ENCODE data around the gene FN3K.

Gene FN3K

DNA sequence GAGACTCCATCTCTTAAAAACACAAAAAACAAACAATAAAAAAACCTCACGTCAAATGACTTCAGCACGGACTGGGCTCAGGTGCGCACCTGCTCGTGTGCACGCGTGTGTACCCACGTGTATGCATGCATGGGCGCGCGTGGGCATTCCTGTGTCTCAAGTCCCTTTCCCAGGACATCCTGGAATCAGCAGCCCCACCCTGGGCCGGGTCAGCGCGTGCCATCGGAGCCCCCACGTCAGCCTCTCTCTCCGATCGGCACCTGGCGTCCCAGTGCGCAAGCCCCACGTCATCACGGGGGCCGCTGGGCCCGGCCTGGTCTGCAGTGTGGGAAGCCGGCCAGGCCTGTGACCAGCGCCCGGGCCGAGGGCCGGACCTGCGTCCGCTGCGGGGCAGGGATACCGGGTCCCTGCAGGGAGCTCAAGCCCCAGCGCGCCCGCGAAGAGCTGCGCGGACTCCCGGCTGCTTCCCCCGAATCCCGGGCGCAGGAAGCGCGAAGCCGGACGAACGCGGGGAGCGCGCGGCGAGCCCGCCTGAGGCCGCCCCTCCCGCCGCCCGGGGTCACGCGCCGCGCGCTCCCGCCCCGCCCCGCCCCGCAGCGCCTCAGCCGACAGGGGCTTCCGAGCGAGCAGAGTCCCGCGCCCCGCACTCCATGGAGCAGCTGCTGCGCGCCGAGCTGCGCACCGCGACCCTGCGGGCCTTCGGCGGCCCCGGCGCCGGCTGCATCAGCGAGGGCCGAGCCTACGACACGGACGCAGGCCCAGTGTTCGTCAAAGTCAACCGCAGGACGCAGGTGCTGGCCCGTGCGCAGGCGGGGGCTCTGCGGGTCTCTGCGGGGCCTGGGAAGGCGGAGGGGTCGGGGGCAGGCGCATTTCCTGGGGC lies at the start of gene FN3K:
Gene FN3K (plus strand): TSS at position 629 of the 880 bp plus-strand sequence. CDS start 22 bp downstream, at position 651.
- DNase-seq = no peak

DNA sequence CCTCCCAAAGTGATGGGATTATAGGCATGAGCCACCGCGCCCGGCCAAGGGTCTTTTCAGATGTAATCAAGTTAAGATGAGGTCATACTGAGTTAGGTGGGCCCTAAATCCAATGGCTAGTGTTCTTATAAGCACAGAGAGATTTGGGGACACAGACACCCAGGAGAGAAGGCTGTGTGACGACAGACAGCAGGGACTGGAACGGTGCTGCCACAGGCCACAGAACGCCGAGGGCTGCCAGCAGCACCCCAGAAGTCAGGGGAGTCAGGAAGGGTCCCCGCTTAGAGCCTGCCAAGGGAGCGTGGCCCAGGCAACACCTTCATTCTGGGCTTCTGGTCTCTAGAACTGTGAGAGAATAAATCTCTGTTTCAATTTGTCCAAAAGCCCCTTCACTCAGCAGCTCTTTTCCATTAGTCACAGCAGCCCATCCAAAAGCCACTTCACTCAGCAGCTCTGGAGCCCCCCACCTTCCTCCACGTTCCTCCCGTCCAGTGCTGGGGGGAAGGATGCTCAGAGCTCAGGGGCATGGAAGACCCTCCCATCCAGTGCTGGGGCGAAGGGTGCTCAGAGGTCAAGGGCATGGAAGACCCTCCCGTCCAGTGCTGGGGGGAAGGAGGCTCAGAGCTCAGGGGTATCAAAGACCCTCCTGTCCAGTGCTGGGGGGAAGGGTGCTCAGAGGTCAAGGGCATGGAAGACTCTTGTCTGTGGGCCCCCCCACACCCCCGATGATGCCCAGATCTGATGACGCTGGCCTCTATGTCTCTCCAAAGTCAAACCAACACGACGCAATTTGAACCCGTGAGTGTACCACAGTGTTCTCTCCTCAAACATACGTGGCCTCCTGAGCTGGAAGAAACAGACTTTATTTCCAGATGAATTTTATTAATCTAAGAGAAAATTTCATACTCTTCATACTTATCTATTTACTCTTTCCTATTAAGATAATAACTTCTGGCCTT lies 48.8 kb upstream of the FN3K start:
- no peak for DNase-seq

DNA sequence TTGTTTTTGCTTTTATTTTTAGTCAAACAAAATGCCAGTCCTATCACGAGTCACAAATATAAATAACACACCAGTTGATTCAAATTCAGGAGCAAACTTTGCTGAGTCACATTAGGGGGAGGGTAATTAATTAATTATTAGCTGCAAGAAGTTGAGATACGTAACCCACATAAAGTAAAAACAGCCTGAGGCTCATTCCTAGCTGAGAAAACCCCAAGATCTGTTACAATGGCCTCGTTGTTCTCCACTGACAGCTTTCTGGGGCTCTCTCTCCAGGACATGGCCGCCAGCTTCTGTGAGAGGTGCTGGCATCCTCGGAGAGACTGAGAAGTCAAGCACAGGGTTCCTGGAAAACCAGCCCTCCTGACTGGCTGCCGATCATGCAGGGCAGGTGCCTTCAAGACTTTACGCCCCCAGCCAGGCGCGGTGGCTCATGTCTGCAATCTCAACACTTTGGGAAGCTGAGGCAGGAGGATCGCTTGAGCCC lies 48.0 kb upstream of the FN3K start:
- DNase-seq = no peak

DNA sequence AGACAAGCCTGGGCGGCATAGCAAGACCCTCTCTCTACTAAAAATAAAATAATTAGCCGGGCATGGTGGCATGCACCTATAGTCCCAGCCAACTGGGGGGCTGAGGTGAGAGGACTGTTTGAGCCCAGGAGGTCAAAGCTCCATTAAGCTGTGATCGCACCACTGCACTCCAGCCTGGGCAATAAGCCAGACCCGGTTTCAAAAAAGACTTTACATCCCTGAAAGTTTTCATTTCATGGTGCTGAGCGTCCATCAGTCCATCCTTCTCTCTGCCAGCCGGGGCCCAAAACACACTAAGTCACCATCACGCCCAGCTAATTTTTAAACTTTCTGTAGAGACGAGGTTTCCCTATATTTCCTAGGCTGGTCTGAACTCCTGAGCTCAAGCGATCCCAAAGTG lies 47.5 kb upstream of the FN3K start:
- no peak for DNase-seq

DNA sequence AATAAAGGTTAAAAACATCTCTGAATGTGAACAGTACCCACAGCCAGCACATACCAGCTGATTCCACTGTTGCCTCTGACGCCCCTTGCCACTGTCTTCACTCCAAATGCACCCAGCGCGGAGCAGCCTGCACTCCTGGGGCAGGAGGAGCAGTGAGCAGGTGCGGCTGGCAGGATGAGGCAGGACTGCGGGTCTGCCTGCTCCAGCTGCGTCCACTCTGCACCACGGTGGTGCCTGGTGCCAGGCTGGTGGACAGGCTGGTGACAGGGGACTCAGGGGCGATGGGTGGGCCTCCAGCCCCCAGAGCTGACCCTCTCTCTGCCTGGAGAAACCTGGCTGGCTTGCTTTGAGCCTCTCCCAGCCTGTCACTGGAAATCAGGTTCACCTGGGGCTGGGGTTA lies 46.3 kb upstream of the FN3K start:
- no peak for DNase-seq

DNA sequence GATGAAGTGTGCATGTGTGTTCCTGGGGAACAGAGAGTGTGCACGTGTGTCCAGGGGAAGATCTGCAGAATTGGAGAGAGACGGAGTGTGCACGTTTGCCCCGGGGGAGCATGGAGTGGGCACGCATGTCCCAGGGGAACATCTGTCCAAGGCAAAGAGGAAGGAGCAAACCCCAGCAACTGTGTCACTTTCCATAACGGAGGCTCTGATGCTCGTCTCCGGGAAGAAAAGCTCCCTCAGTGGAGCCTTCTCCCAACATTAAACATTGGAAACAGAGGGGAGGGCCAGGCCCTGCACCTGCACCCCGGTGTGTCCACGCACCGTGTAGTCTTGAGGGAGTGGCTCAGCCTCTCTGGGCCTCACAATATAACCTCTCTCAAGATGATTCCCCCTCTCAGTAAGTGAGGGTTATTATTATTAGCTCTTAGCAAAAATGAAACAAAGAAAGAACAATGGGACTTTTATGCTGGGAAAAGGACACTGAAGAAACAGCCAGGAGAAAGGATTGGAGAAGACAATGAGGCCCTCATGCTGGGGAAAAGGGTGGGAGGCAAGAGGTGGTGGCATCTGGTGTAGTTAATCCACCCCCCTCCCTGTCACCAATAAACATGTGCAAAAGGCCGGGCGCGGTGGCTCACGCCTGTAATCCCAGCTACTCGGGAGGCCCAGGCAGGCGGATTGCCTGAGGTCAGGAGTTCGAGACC lies 44.5 kb upstream of the FN3K start:
- no peak for DNase-seq

DNA sequence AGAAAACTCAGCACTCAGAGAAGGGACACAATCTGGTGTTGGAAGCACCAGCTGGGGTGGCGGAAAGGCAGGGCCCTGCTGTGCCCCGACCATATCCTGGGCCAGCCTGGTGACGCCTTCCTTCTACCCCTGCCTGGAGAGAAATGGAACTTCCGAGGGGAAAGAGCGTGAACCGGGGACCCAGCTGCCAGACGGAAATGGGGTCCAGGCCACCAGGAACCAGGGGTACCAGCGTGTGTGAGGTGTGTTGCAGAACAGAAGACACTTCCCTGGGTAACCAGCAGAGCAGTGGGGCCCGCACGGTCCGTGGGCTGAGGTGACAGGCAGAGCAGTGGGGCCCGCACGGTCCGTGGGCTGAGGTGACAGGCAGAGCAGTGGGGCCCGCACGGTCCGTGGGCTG lies 43.7 kb upstream of the FN3K start:
- DNase-seq = no peak

DNA sequence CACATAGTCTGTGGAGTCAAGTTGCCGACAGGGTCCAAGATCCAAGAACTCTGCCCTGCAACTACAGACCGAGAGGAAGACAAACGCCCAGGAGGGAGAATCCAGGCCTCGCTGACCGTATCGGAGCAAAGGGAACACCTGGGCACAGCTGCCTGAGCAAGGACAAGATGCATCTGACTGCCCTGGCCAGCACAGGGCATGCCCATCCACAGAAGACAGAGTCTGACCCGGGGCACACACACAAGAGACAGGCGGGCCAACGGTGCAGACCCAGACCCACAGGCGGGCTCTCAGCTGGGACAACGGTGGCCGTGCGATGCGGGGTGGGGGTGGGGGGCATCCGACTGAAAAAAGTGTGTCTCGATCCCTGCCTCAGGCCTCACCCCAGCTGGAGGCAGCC lies 43.1 kb upstream of the FN3K start:
- DNase-seq = no peak

DNA sequence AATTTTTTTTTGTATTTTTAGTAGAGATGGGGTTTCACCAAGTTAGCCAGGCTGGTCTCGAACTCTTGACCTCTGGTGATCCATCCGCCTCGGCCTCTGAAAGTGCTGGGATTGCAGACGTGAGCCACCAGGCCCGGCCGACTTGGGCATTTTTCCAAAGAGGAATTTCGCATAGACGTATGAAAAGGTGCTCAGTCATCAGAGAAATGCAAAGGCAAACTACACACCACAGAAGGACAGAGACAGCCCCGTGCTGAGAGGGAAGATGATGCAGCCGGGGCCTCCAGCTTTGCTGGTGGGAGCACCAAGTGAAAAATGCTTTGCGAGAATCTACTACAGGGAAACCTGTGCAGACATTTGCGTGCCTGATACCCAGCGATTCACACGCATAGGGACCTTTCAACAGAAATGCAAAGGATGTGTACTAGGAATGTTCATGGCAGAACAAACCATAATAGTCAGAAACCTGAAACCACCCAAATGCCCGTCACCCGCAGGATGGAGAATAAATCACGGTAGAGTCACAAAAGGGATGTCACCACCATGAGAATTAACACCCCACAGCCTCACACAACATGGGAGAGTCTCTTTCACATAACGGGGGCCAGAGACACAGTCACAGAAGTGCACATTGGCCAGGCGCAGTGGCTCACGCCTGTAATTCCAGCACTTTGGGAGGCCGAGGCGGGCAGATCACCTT lies 42.1 kb upstream of the FN3K start:
- DNase-seq = no peak

DNA sequence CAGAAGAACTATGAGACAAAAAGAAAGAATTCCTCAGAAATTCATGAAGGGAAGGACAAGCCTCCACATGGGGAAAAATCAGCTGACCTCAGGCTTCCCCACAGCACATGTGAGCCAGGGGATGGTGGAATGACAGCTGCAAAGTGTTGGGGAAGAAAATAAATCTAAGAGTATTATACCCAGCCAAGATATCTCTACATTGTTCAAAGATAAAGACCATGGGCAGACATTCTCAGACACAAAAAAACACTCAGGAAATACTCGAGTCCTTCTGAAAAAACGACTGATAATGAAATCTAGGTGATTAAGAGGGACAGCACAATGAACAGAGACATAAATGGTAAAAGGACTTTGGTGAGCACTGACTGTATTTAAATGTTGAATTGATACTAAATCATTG lies 40.8 kb upstream of the FN3K start:
- no peak for DNase-seq

DNA sequence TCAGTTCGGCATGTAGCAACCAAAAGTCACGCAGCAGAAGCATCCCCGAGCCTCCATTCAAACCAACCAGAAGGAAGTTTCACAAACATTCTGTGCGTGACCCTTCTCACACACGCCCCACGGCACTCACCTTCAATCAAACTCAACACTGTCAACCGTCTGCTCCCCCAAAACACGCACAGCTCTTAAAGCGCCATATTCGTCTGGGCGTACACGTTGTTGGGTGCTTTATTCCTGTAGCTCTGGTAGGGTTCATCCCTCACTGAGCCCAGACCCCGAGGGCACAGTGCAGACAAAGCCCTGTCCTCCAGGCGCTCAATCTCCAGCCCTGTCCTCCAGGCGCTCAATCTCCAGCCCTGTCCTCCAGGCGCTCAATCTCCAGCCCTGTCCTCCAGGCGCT lies 39.2 kb upstream of the FN3K start:
- no peak for DNase-seq

DNA sequence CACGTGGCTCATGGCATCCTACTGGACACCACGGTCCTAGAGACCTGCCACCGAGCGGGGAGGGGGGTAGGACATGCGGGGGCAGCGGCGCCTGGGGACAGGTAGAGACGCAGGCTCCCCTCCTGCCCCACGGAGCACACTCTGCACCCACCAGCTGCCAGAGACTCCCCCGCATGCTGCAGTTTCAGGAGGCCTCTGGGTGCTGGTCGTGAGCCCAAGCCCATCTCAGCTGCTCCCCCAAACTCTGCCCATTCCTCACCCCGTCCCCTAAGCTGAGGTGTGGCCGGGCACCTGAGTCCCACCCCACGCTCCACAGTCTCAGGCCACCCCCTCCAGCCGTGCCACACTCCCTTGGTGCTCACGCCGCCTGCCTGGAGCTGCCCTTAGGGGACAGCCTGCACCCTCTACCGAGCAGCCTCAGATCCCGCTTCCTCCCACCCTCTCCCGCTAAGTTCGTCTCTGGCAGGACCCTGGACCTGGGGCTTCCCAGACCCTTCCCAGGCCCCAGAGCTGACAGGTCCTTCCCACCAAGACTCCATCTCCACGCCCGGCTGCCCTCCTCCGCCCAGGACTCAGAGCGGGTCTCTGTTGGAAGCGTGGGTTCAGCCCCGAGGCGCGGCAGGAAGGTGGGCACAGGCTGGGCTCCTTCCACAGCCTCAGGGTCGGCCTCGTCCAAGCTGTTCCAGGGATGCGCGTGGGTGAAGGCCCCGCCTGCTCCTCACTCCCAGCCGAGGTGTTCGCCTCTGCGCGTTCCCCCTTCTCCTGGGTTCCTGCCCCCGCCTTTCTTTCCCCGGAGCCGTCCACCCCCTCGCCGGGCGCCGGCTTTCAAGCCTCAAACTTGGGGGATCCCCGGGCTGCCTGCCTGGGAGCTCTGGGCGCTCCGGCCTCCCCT lies 38.3 kb upstream of the FN3K start:
- DNase-seq = no peak

DNA sequence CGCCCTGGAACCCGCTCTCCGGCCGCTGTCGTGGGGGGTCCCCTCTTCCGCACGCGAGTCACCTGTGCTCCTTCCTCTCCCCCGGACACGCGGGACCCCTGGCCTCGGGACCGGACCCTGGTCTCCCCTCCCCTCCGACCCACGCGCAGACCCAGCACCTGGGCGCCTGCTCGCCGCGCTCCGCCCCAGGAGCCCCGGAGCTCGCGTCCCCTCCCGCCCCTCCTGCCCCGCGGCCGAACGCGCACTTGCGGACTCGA lies 37.7 kb upstream of the FN3K start:
- DNase-seq = no peak

DNA sequence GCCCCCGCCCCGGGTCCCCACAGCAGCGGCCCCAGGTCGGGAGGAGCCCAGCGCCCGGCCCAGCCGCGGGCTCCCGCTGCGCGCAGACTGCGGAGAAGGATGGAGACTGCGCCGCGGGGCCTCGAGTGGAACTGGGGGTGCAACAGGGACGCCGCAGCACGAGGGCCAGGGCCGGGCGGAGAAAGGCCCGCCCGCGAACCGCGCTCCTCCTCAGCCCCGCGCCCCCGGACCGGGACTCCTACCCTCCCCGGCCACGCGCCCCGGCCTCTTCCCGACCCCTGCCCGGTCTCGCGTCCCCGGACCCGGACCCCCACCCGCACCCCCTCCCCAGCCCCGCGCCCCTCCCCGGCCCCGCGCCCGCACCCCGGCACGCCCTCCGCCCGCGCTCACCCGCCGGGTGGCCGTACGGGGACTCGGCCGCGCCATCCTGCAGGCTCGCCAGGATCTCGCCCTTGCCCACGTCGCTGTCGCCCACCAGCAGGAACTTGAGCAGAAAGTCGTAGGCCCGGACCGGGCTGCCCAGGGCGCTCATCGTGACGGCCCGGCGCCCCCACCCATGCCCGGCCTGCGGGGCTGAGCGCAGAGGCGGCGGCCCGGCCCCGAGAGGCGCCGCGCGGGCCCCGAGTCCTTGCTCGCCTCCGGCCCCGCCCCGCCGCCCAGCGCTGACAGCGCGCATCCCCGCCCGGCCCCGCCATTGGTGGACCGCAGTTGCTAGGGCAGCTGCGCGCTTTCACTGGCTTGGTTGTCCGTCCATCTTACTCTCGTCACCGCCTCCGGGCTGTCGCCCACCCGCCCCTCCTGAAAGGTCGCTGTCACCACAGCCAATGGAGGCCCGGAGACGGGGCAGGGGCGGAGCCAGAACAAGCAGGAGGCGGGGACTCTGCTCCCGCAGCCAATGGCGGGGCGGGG lies 37.1 kb upstream of the FN3K start, which contains the start of gene RAB40B:
Gene RAB40B (minus strand): TSS at position 634 of the 909 bp plus-strand sequence. CDS start 102 bp downstream, at position 532.
- peak; percentile 95 for DNase-seq

DNA sequence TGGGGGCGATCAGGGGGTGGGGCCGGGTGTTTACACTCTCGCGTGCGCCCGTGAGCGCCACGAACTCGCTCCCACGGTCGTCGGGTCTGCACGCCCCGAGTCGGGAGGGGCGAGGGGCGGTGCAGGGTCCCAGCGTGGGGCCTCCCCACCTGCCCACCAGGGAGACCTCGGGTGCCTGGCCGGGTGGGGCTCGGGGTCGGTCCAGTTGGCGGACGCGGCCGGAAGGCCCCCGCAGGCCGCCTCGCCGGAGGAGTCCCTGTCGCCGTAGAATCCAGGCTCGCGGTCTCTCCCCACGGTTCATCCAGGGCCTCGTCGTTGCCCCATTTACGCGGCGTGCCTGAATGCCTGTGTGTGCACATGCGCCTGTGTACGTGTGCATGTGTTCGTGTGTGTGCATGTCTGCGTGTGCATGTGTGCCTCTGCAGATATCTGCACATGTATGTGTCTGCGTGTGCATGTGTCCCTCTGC lies 36.4 kb upstream of the FN3K start:
- DNase-seq = no peak

DNA sequence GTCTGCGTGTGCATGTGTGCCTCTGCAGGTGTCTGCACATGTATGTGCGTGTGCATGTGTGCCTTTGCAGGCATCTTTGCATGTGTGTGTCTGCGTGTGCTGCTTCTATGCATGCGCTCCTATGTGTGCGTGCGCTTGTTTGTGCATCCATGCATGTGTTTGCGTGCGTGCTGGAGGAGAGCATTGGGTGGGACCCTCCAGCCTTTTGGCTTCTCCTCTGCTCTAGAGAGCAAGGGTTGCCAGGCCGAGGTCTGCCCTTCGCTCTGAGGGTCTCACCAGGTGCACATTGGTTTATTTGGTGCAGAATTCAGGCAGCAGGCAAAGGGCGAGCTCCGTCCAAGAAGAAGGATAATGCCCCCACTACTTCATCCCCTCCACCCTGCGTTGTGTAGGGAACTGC lies 35.9 kb upstream of the FN3K start:
- no peak for DNase-seq

DNA sequence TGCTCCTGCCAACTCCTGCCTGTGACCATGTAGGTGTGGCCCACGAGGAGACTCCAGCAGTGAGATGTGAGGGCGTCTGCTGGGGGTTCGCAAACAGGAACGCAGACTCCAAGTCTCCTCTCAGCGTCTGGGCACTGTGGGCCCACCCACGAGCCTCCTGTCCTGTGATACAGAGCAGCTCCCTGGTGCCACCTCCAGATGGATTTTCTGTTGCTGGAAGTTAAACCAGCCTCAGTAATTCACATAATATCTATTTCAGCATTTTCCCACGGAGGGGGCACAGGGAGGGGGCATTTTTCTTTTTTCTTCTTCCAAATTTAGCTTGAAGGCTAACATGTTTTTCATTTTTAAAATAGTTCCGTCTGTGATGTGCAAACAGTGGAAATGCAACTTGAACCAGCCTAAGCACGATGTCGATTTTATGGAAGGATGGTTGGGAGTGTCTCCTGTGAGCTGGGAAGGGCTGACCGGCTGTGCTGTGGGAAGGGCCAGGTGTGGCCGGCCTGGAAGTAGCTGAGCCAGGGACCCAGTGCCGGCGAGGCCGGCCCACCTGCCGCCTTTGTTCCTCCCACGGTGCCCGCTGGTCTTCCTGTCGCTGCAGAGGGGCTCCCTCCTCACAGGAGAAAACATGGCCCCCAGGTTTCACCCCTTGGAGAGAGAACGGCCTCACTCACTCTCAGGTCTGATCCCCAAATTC lies 33.0 kb upstream of the FN3K start:
- no peak for DNase-seq

DNA sequence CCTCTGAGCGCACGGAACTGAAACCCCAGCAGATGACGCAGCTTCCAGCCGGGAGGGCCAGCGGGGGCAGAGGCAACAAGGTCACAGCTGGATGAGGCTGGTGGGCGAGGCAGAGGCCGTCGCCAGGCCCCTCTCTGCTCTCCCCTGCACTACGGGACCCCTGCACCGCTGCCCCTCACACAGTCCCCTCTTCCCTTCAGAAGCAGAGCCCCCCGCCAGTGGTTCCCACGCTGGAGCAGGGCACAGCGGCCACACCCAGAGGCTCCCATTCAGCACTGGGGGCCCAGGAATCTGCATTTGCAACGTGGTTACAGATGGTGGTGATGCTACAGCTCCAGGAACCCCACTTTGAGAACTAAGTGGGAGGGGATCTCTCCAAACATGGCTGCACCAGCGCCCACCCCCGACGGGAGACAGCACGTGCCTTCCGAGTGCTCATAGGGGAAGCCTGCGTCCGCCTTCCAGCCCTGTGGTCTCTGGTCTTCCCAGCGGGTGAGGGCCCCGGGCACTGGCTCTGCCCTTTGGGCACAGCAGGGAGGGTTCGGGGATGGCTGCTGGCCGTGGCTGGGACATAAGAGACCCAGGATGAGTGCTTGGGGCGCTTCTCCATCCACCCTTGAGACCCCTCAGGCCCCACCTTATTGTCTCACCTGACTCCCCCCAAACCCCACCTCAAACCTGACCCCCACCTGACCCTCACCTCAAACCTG lies 32.2 kb upstream of the FN3K start:
- no peak for DNase-seq
